ENCODE data around the gene UST. TPM values are rescaled to one million over a fixed set of nuclear protein-coding genes. Genes with fewer than 3 reads are reported as not detected.
"Not testable (repeated sequence)": the region's sequence is repeated elsewhere in the genome, so short reads cannot be mapped to it uniquely, and the experiment has no call there.

The UST gene
- total RNA-seq, 2 experiments from 2014 or later = 1.4 to 4.1 TPM

DNA sequence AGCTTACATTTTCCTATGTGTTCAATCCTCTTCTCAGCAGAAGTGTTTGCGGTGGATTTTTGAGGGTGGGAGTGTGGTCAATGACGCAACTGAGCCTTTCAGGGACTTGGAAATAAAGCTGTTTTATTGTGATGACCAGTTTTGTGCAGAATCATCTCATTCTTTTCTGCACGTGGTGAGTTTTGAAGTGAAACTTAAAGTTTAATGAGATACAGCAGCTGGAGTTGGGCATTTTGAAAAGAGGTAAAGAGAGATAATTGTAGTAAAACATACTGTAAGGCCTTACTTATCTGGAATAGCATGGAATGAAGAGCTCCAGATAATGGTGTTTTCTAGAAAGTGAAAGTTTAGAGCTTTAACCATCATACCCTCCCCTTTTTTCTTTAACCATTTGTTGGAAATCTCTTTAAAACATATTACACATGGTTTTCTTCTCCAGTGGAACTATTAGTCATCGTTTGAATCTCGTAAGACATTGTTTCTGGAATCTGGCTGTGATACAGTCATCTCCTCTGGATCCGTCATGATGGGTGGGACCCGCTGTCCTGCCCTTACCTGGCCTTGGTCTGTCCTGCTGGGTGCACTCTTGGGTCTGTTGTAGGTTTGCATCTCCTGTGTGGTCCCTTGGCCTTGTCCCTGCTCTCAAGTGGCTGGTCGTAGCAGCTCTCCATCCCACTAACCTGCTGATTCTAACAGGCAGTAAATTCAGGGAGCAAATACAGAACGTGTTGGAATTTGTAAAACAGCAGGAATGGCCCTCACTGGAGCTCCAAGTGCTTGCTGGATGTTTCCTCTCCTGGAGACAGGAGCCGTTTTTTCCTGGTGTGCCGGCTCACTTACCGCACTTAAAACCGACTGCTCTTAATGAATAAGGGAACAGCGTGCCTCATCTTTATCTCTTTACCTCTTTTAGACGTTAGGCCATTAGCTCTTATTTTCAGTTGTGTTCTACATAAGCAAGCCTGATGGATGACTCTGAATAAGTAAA is 29.8 kb downstream of the UST start:
- BruUV-seq (replicated peaks) = no TSS peak
- H3K27ac ChIP-seq (ENCODE audit: low read depth, low read length, poor library complexity, severe bottlenecking) = no peak overlapping the region
- H3K4me3 ChIP-seq (ENCODE audit: low read depth, low read length, poor library complexity, severe bottlenecking) = no peak overlapping the region
- ChIA-PET POLR2A (interaction anchor here (0.6 to 1.8 kb wide), 3 partner anchors 9 to 93 kb away, joined by 3 to 10 read pairs (median 9); no protein-coding TSS in a partner anchor), CTCF (ENCODE audit: unreplicated experiment) (no interaction called here)
- no peak for DNase-seq (ENCODE audit: low spot score)
- no peaks in the 10 kb centered on the region for H3K79me2 ChIP-seq (ENCODE audit: insufficient read depth, low read depth, low read length)
- TF ChIP-seq, protein P1, sequence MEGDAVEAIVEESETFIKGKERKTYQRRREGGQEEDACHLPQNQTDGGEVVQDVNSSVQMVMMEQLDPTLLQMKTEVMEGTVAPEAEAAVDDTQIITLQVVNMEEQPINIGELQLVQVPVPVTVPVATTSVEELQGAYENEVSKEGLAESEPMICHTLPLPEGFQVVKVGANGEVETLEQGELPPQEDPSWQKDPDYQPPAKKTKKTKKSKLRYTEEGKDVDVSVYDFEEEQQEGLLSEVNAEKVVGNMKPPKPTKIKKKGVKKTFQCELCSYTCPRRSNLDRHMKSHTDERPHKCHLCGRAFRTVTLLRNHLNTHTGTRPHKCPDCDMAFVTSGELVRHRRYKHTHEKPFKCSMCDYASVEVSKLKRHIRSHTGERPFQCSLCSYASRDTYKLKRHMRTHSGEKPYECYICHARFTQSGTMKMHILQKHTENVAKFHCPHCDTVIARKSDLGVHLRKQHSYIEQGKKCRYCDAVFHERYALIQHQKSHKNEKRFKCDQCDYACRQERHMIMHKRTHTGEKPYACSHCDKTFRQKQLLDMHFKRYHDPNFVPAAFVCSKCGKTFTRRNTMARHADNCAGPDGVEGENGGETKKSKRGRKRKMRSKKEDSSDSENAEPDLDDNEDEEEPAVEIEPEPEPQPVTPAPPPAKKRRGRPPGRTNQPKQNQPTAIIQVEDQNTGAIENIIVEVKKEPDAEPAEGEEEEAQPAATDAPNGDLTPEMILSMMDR (conservative IDR thresholded peaks at IDR 0.05; ENCODE audit: low read length) = no peak
- TF ChIP-seq EZH2phosphoT487 (IDR thresholded peaks at IDR 0.05; ENCODE audit: borderline replicate concordance, low read depth, low read length) = no peak
- no peak overlapping the region for H3K4me2 ChIP-seq (ENCODE audit: low read length)
- H3K9me2 ChIP-seq (ENCODE audit: insufficient read depth, low read length) = no peaks in the 10 kb centered on the region
- H2AFZ ChIP-seq (ENCODE audit: low read length) = no peak overlapping the region
- intact Hi-C loops (cut with micrococcal nuclease; ENCODE audit: unreplicated experiment) = no loop called here
- H3K4me1 ChIP-seq (ENCODE audit: insufficient read depth, low read length, poor library complexity, severe bottlenecking) = no peaks in the 10 kb centered on the region
- H3K36me3 ChIP-seq (ENCODE audit: insufficient read depth, low read length) = no peaks in the 10 kb centered on the region
- H3K9me3 ChIP-seq (ENCODE audit: low read length) = no peaks in the 10 kb centered on the region
- H4K20me1 ChIP-seq (ENCODE audit: insufficient read depth, low read length) = no peaks in the 10 kb centered on the region

GRCh38 chr6:148779142-148779562 is 32.3 kb downstream of the UST start:
- intact Hi-C loops (cut with micrococcal nuclease; ENCODE audit: unreplicated experiment) = no loop called here
- no peak overlapping the region for H2AFZ ChIP-seq (ENCODE audit: low read length)
- ChIA-PET POLR2A (no interaction called here), CTCF (ENCODE audit: unreplicated experiment) (no interaction called here)
- H3K4me1 ChIP-seq (ENCODE audit: insufficient read depth, low read length, poor library complexity, severe bottlenecking) = no peaks in the 10 kb centered on the region
- TF ChIP-seq, protein P1 (conservative IDR thresholded peaks at IDR 0.05; ENCODE audit: low read length) = no peak
- no peak for TF ChIP-seq EZH2phosphoT487 (IDR thresholded peaks at IDR 0.05; ENCODE audit: borderline replicate concordance, low read depth, low read length)
- no peaks in the 10 kb centered on the region for H3K9me3 ChIP-seq (ENCODE audit: low read length)
- no peak overlapping the region for H3K4me3 ChIP-seq (ENCODE audit: low read depth, low read length, poor library complexity, severe bottlenecking)
- DNase-seq (ENCODE audit: low spot score) = no peak
- no peak overlapping the region for H3K4me2 ChIP-seq (ENCODE audit: low read length)
- H4K20me1 ChIP-seq (ENCODE audit: insufficient read depth, low read length) = no peaks in the 10 kb centered on the region
- no TSS peak for BruUV-seq (replicated peaks)
- no peak overlapping the region for H3K27ac ChIP-seq (ENCODE audit: low read depth, low read length, poor library complexity, severe bottlenecking)
- H3K79me2 ChIP-seq (ENCODE audit: insufficient read depth, low read depth, low read length) = no peaks in the 10 kb centered on the region
- H3K36me3 ChIP-seq (ENCODE audit: insufficient read depth, low read length) = no peaks in the 10 kb centered on the region
- H3K9me2 ChIP-seq (ENCODE audit: insufficient read depth, low read length) = no peaks in the 10 kb centered on the region

GRCh38 chr6:148780423-148780822 is 33.6 kb downstream of the UST start:
- H3K36me3 ChIP-seq (ENCODE audit: insufficient read depth, low read length); H3K9me3 ChIP-seq (ENCODE audit: low read length); H3K4me2 ChIP-seq (ENCODE audit: low read length); H3K4me1 ChIP-seq (ENCODE audit: insufficient read depth, low read length, poor library complexity, severe bottlenecking); DNase-seq (ENCODE audit: low spot score); H3K9me2 ChIP-seq (ENCODE audit: insufficient read depth, low read length); H3K27ac ChIP-seq (ENCODE audit: low read depth, low read length, poor library complexity, severe bottlenecking); H3K79me2 ChIP-seq (ENCODE audit: insufficient read depth, low read depth, low read length); CTCF ChIA-PET (ENCODE audit: unreplicated experiment); intact Hi-C loops (cut with micrococcal nuclease; ENCODE audit: unreplicated experiment); H3K4me3 ChIP-seq (ENCODE audit: low read depth, low read length, poor library complexity, severe bottlenecking); H2AFZ ChIP-seq (ENCODE audit: low read length); BruUV-seq (replicated peaks); H4K20me1 ChIP-seq (ENCODE audit: insufficient read depth, low read length): not testable (repeated sequence)
- POLR2A ChIA-PET = interaction anchor here (1.1 kb wide), 1 partner anchor 10 kb away, joined by 4 read pairs; no protein-coding TSS in a partner anchor

Measured in OCI-LY7 (cell line).